Gastroesophageal sphincter (tissue), 4 donors: ENCODE data around the gene RIPOR3. TPM values are rescaled to one million over a fixed set of nuclear protein-coding genes. Genes with fewer than 3 reads are reported as not detected.
A peak's percentile ranks its signal among the peaks of the same experiment; 100 is the strongest.

Experiments used
- ATAC-seq: fragments of 150-250 bp; one replicate; pipeline ENCODE4 v1.9.1; 2016; ENCODE audit warnings: mild to moderate bottlenecking, moderate library complexity
- H3K27ac ChIP-seq, 4 donors: fragments of 200-600 bp; sonication (generic) in 3 of 4; 1 replicate in 3 of 4; 2 replicates in 1 of 4; pipeline ENCODE4 v1.5.1; 2016 to 2019
- H3K27me3 ChIP-seq: fragments of 200-600 bp; sonication (generic); one replicate; pipeline ENCODE4 v1.5.1; 2019
- H3K36me3 ChIP-seq, 2 donors: fragments of 200-600 bp; sonication (generic); one replicate each; pipeline ENCODE4 v1.5.1; 2019; ENCODE audit warnings: control low read depth in 1 of 2
- H3K4me1 ChIP-seq, 3 donors: fragments of 200-600 bp; sonication (generic); 1 replicate in 2 of 3; 2 replicates in 1 of 3; pipeline ENCODE4 v1.5.1; 2016 to 2019; ENCODE audit warnings: control low read depth in 2 of 3
- H3K4me3 ChIP-seq, 2 donors: fragments of 200-600 bp; sonication (generic); one replicate each; pipeline ENCODE4 v1.5.1; 2019; ENCODE audit warnings: mild to moderate bottlenecking in 1 of 2, moderate library complexity in 1 of 2
- H3K9me3 ChIP-seq, 3 donors: fragments of 200-600 bp; sonication (generic); one replicate each; pipeline ENCODE4 v1.5.1; 2017 to 2019; ENCODE audit warnings: control low read depth in 2 of 3
- CTCF ChIP-seq, 4 experiments: fragments of 200-600 bp in 2 of 4; fragments of 450-650 bp in 2 of 4; sonication (generic) in 1 of 4; IDR thresholded peaks; one replicate each; pipeline ENCODE4 v1.5.1; 2017 to 2019; ENCODE audit warnings: antibody characterized with exemption in 4 of 4, mild to moderate bottlenecking in 2 of 4, moderate library complexity in 2 of 4
- EP300 ChIP-seq: sonication (generic); formaldehyde crosslinking; IDR thresholded peaks from one replicate; pipeline ENCODE4 v1.6.1; 2017; ENCODE audit warnings: antibody characterized with exemption, mild to moderate bottlenecking
- POLR2A ChIP-seq, 2 donors: fragments of 450-650 bp; IDR thresholded peaks; one replicate each; pipeline ENCODE4 v1.6.1; 2017; ENCODE audit warnings: antibody characterized with exemption in 2 of 2, mild to moderate bottlenecking in 2 of 2, moderate library complexity in 1 of 2
- POLR2AphosphoS5 ChIP-seq: sonication (generic); formaldehyde crosslinking; IDR thresholded peaks from one replicate; pipeline ENCODE4 v1.6.1; 2017; ENCODE audit warnings: antibody characterized with exemption
- WGBS, 2 donors: methylation state at CpG; one replicate each; pipeline ENCODE4 v1.1.5; 2018; ENCODE audit warnings: low coverage in 1 of 2; 5-methylcytosine and 5-hydroxymethylcytosine counted together
- total RNA-seq, 4 donors: library from RNA; depleted of rRNA; stranded (reverse); fragments of >200 nt; gene quantifications; one replicate each; pipeline ENCODE4 v1.1.0, GENCODE V29; 2016

RIPOR3 gene
- total RNA-seq, 4 donors from 2014 or later = 8.2 to 24.1 (median 12.9) TPM

- Histone ChIP-seq H3K9me3 (peaks cover 0 to 12% (median 0%) of the 10 kb centered on the region in 3 donors), H3K27me3 (no peaks in the 10 kb centered on the region), H3K4me1 (no peaks in the 10 kb centered on the region), H3K36me3 (peaks cover 0 to 39% of the 10 kb centered on the region in 2 donors), H3K27ac (no peak overlapping the region), H3K4me3 (no peak overlapping the region)
- no peak for ATAC-seq
- TF ChIP-seq POLR2AphosphoS5 (no peak), CTCF (IDR thresholded peaks at IDR 0.05) (no peak), POLR2A (IDR thresholded peaks at IDR 0.05) (no peak), EP300 (no peak)
- 80 to 100% methylated on average over 1 of the region's 5 CpGs for WGBS, 2 donors
Observed at GRCh38 chr20:50617022-50617421, 74.3 kb downstream of the RIPOR3 start.

DNA sequence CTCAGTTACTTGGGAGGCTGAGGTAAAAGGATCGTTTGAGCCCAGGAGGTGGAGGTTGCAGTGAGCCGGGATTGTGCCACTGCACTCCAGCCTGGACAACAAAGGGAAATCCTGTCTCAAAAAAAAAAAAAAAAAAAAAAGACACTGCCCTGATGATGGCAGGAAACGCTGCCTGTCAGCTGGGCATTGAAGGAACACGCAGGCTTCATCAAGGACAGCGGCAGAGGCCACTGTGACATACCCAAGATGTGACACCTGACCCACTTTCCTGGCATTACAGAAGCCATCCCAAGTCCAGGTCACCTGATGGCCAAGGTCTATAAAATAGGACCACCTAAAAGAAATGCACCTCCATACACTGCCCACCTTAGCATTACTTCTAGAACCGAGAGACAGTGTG is 75.9 kb downstream of the RIPOR3 start:
- no peak for ATAC-seq
- TF ChIP-seq EP300 (no peak), CTCF (IDR thresholded peaks at IDR 0.05) (no peak), POLR2AphosphoS5 (no peak), POLR2A (IDR thresholded peaks at IDR 0.05) (no peak)
- Histone ChIP-seq H3K9me3 (no peaks in the 10 kb centered on the region), H3K27ac (no peak overlapping the region), H3K36me3 (peaks cover 0 to 33% of the 10 kb centered on the region in 2 donors), H3K4me3 (no peak overlapping the region), H3K27me3 (no peaks in the 10 kb centered on the region), H3K4me1 (no peaks in the 10 kb centered on the region)
- WGBS, 2 donors = 87 to 93% methylated on average over 3 to 5 of the region's 6 CpGs

DNA sequence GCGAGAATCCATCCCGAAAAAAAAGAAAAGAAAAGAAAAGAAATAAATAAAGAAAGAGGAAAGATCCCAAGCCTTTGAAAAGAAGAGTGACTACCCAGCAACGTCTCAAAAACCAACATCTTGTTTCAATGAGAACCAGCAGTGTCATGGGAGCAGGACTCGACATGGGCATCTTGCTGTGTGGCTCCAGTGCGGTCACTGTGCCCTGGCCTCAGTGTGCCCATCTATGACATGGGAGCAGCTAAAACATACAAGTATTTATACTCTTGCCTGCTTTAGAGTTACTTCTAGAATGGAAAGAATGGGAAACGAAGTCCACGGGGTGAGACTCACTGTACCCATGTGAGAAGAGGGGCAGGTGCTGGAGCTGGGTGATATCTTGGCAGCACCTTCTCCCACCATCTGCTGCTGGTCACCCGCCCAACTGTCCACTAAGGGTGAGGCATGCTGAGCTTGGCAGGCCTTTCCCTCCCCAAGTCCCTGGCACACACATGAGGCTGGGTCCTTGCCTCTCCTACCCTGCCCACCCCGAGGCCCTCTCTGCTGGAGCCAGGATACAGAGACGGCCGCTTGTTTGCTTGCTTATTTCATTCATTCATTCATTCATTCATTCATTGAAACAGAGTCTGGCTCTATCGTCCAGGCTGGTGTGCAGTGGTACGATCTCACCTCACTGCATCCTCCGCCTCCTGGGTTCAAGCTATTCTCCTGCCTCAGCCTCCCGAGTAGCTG is 77.7 kb downstream of the RIPOR3 start:
- no peak for ATAC-seq
- no peak overlapping the region for H3K4me3 ChIP-seq
- no peaks in the 10 kb centered on the region for H3K27me3 ChIP-seq
- TF ChIP-seq EP300 = no peak
- TF ChIP-seq POLR2AphosphoS5 = no peak
- no peak for TF ChIP-seq POLR2A (IDR thresholded peaks at IDR 0.05)
- no peak for TF ChIP-seq CTCF (IDR thresholded peaks at IDR 0.05)
- H3K9me3 ChIP-seq = no peaks in the 10 kb centered on the region
- H3K27ac ChIP-seq = no peak overlapping the region
- H3K4me1 ChIP-seq = no peaks in the 10 kb centered on the region
- 80 to 91% methylated on average over 5 to 12 of the region's 15 CpGs for WGBS, 2 donors
- peaks cover 0 to 40% of the 10 kb centered on the region in 2 donors for H3K36me3 ChIP-seq

DNA sequence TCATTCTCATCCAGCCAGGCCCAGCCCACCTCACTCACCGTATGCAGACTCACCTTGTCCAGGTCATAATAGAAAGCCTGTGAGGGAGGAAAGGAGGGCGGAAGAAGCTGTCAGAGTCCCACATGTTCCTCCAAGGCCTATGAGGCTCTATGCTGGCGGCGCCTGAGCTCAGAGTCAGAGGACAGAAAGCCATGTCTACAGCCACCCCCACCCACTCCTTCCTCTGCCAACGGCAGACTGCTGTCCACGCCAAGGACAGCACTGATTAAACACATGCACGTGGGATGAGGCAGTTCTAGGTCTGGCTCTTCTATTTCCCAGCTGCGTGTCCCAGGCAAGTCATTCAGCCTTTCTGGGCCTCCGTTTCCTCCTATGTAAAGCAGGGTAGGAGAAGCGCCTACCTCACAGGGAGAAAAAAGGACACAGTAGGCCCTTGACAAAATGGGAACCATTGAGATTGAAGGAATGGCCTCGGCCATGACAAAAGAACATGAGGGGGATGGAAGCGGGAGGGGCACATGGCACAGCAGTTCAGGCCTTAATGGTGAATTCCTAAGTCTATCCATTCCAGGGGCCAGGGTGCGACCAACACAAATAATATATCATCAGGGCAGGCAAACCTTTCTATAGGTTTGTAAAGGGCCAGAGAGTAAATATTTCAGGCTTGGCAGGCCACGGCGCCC is 80.1 kb downstream of the RIPOR3 start:
- Histone ChIP-seq H3K4me3 (no peak overlapping the region), H3K9me3 (no peaks in the 10 kb centered on the region), H3K27me3 (no peaks in the 10 kb centered on the region), H3K36me3 (peaks cover 0 to 51% of the 10 kb centered on the region in 2 donors), H3K4me1 (no peaks in the 10 kb centered on the region), H3K27ac (no peak overlapping the region)
- no peak for TF ChIP-seq POLR2AphosphoS5
- 53 to 100% methylated on average over 1 to 8 of the region's 15 CpGs for WGBS, 2 donors
- peak; percentile 22 for ATAC-seq

DNA sequence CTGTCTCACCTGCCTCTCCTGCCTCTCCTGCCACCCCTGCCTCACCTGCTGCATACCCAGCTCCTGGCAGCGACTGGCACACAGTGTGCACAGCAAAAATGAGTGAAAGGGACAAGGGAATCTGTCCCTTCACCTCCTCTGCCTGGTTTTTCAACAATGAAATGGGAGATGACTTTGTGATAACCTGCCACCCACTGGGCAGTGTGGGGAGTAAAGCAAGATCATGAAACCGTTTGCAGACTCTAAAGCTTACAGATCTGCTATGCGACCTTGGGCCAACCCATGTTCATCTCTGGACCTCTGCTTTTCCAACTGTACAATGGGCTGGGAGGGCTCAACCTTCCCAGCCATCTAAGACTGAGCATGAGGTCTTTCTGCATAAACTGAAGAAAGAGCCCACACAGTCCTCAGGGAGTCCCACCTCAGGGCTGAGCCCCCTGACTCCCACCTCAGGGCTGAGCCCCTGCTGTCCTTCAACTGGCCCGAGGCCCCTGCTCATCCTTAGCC is 81.1 kb downstream of the RIPOR3 start:
- WGBS, 2 donors = 100% methylated on average over 1 of the region's 4 CpGs; no CpG with 5 or more reads in 1 of the 2 donors

More for the DNA sequence above, 81.1 kb downstream of the RIPOR3 start:
- Histone ChIP-seq H3K27ac (no peak overlapping the region), H3K4me3 (no peak overlapping the region), H3K9me3 (no peaks in the 10 kb centered on the region), H3K36me3 (peaks cover 0 to 42% of the 10 kb centered on the region in 2 donors), H3K4me1 (no peaks in the 10 kb centered on the region), H3K27me3 (no peaks in the 10 kb centered on the region)
- no peak for TF ChIP-seq EP300
- TF ChIP-seq POLR2A (IDR thresholded peaks at IDR 0.05) = no peak
- no peak for TF ChIP-seq POLR2AphosphoS5
- no peak for TF ChIP-seq CTCF (IDR thresholded peaks at IDR 0.05)
- no peak for ATAC-seq
